ENCODE results near the gene NR4A1. TPM values are rescaled to one million over a fixed set of nuclear protein-coding genes. Genes with fewer than 3 reads are reported as not detected.

The NR4A1 gene
- total RNA-seq, 2 donors from 2014 or later: 113 to 136 TPM

GRCh38 chr12:52053536-52054209 is 2.4 kb downstream of the NR4A1 start:
- H3K27ac Mint-ChIP-seq: no peak overlapping the region
- DNase-seq: no peak
- ATAC-seq (replicated peaks in 1 of 2): no peak
- H3K9me3 Mint-ChIP-seq: no peaks in the 10 kb centered on the region
- no peaks in the 10 kb centered on the region for H3K27me3 Mint-ChIP-seq (ENCODE audit: low read depth)
- H3K4me3 Mint-ChIP-seq: peak overlapping the region; percentile 93 to 98
- H3K36me3 Mint-ChIP-seq (ENCODE audit: insufficient read depth in 2 of 2): peaks cover 15 to 17% of the 10 kb centered on the region in 2 donors
- peaks cover 43% of the 10 kb centered on the region for H3K4me1 Mint-ChIP-seq (ENCODE audit: low read depth)

- no peak for ATAC-seq (replicated peaks in 1 of 2)
- DNase-seq: no peak
- peaks cover 40% of the 10 kb centered on the region for H3K4me1 Mint-ChIP-seq (ENCODE audit: low read depth)
- peak overlapping the region; percentile 46 to 98 for H3K4me3 Mint-ChIP-seq
- H3K36me3 Mint-ChIP-seq (ENCODE audit: insufficient read depth in 2 of 2): peaks cover 13 to 15% of the 10 kb centered on the region in 2 donors
- no peaks in the 10 kb centered on the region for H3K27me3 Mint-ChIP-seq (ENCODE audit: low read depth)
- no peaks in the 10 kb centered on the region for H3K9me3 Mint-ChIP-seq
- no peak overlapping the region for H3K27ac Mint-ChIP-seq
These were observed 3.1 kb downstream of the NR4A1 start for GRCh38 chr12:52054231-52054832.

GRCh38 chr12:52054833-52055730 is 3.8 kb downstream of the NR4A1 start:
- no peak for DNase-seq
- Mint-ChIP-seq H3K27ac (no peak overlapping the region), H3K27me3 (ENCODE audit: low read depth) (no peaks in the 10 kb centered on the region), H3K9me3 (no peaks in the 10 kb centered on the region), H3K36me3 (ENCODE audit: insufficient read depth in 2 of 2) (peaks cover 13 to 15% of the 10 kb centered on the region in 2 donors), H3K4me1 (ENCODE audit: low read depth) (peaks cover 32% of the 10 kb centered on the region), H3K4me3 (peak overlapping the region in 1 of 2 donors; percentile 98)
- no peak for ATAC-seq (replicated peaks in 1 of 2)

DNA sequence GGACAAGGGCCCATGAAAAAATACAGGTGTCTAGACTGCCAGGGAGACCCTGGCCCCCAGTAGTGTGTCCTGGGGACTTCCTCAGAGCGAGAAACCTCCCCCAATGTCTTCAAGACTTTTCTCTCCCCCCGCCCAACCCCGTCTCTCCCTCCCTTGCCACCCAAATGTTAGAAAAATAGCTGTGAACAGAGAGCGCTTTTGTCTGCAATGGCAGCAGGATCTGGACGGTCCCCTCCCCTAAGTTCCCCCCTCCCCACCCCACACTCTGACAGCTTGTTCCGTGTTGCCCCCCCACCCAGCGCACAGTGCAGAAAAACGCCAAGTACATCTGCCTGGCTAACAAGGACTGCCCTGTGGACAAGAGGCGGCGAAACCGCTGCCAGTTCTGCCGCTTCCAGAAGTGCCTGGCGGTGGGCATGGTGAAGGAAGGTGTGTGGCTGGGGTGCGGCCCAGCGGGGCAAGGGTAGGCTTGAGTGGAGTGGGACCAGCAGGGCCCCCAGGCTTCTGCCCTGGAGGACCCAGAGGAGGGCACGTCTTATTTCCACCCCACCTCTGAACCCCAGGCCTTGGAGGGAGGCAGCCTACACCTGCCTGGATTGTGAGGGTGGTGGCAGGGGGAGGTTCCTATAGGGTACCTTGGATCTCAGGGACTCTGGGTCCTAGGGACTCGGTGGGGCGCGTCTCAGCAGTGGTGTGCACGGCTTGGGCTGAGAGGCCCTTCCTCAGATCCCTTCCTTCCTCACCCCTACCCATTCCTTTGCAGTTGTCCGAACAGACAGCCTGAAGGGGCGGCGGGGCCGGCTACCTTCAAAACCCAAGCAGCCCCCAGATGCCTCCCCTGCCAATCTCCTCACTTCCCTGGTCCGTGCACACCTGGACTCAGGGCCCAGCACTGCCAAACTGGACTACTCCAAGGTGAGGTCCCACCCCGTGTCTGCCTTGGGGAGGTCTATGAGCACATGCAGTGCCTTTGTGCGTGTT is 4.8 kb downstream of the NR4A1 start:
- peaks cover 27% of the 10 kb centered on the region for H3K4me1 Mint-ChIP-seq (ENCODE audit: low read depth)
- H3K9me3 Mint-ChIP-seq: no peaks in the 10 kb centered on the region
- no peak overlapping the region for H3K4me3 Mint-ChIP-seq

GRCh38 chr12:52056801-52057637 is 5.8 kb downstream of the NR4A1 start:
- Mint-ChIP-seq H3K27me3 (ENCODE audit: low read depth) (no peaks in the 10 kb centered on the region), H3K27ac (no peak overlapping the region), H3K36me3 (ENCODE audit: insufficient read depth in 2 of 2) (peaks cover 7 to 11% of the 10 kb centered on the region in 2 donors), H3K4me3 (no peak overlapping the region), H3K9me3 (no peaks in the 10 kb centered on the region), H3K4me1 (ENCODE audit: low read depth) (peaks cover 24% of the 10 kb centered on the region)
- ATAC-seq (replicated peaks in 1 of 2) (no peak), DNase-seq (no peak)

More for the DNA sequence above, 4.8 kb downstream of the NR4A1 start:
- no peak for DNase-seq
- ATAC-seq (replicated peaks in 1 of 2): no peak
- Mint-ChIP-seq H3K27me3 (ENCODE audit: low read depth) (no peaks in the 10 kb centered on the region), H3K36me3 (ENCODE audit: insufficient read depth in 2 of 2) (peaks cover 13 to 15% of the 10 kb centered on the region in 2 donors), H3K27ac (no peak overlapping the region)

- Mint-ChIP-seq H3K4me3 (no peak overlapping the region), H3K4me1 (ENCODE audit: low read depth) (peaks cover 16% of the 10 kb centered on the region), H3K9me3 (no peaks in the 10 kb centered on the region), H3K27ac (no peak overlapping the region), H3K27me3 (ENCODE audit: low read depth) (no peaks in the 10 kb centered on the region), H3K36me3 (ENCODE audit: insufficient read depth in 2 of 2) (peaks cover 4 to 10% of the 10 kb centered on the region in 2 donors)
- ATAC-seq (replicated peaks in 1 of 2) (no peak), DNase-seq (no peak)
These were observed 6.7 kb downstream of the NR4A1 start for GRCh38 chr12:52057638-52058576.

DNA sequence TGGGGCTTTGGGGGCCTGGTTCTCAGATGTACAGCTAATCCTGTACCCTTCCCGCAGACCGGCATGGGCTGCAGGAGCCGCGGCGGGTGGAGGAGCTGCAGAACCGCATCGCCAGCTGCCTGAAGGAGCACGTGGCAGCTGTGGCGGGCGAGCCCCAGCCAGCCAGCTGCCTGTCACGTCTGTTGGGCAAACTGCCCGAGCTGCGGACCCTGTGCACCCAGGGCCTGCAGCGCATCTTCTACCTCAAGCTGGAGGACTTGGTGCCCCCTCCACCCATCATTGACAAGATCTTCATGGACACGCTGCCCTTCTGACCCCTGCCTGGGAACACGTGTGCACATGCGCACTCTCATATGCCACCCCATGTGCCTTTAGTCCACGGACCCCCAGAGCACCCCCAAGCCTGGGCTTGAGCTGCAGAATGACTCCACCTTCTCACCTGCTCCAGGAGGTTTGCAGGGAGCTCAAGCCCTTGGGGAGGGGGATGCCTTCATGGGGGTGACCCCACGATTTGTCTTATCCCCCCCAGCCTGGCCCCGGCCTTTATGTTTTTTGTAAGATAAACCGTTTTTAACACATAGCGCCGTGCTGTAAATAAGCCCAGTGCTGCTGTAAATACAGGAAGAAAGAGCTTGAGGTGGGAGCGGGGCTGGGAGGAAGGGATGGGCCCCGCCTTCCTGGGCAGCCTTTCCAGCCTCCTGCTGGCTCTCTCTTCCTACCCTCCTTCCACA is 7.6 kb downstream of the NR4A1 start:
- Mint-ChIP-seq H3K27me3 (ENCODE audit: low read depth) (no peaks in the 10 kb centered on the region), H3K9me3 (no peaks in the 10 kb centered on the region), H3K27ac (no peak overlapping the region), H3K4me1 (ENCODE audit: low read depth) (peaks cover 9% of the 10 kb centered on the region), H3K36me3 (ENCODE audit: insufficient read depth in 2 of 2) (peaks cover 4 to 10% of the 10 kb centered on the region in 2 donors), H3K4me3 (no peak overlapping the region)
- no peak for DNase-seq
- ATAC-seq (replicated peaks in 1 of 2): no peak

DNA sequence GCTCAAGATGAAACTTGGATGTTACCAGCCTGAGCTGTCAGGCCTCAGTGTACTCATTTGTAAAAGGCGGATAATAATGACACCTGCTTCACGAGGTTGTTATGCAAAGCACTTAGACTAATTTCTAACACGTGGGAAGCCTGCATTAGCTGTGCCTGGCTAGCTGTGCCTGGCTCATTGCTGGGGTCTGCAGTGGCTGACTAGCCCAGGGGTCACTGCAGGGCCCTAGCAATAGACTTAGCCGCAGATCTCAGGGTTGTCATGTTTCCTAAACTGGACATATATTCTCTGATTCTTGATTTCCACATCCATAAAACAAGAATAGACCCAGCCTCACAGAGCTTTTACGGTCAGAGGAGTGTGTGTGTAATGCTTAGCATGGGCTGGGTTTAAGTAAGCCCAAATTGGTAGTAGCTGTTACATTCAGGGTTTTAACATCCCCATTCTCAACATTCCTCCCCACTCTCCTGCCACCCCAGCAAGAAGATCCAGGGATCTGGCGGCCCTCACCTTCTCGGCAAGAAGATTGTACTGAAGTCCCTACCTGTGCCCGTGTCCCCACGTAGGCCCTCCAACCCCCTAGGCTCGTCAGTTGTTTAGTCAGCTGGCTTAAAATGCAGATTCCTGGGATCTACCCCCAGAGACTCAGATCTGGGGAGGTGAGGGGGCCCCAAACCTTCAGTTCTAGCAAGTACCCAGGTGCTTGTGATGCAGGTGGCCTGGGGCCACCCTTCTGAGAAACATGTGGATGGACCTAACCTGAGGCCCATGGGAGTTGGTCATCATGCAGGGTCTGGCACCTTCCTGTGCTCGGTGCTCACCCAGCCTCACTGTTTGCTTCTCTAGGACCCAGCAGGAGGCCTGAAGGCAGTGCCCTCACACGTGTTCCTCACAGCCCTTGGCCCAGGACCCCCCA is 8.6 kb downstream of the NR4A1 start:
- no peak for DNase-seq
- H3K9me3 Mint-ChIP-seq: no peaks in the 10 kb centered on the region
- no peak for ATAC-seq (replicated peaks in 1 of 2)
- no peak overlapping the region for H3K27ac Mint-ChIP-seq
- H3K27me3 Mint-ChIP-seq (ENCODE audit: low read depth): no peaks in the 10 kb centered on the region
- no peak overlapping the region for H3K4me3 Mint-ChIP-seq
- peaks cover 9% of the 10 kb centered on the region for H3K4me1 Mint-ChIP-seq (ENCODE audit: low read depth)
- peaks cover 4 to 10% of the 10 kb centered on the region in 2 donors for H3K36me3 Mint-ChIP-seq (ENCODE audit: insufficient read depth in 2 of 2)

DNA sequence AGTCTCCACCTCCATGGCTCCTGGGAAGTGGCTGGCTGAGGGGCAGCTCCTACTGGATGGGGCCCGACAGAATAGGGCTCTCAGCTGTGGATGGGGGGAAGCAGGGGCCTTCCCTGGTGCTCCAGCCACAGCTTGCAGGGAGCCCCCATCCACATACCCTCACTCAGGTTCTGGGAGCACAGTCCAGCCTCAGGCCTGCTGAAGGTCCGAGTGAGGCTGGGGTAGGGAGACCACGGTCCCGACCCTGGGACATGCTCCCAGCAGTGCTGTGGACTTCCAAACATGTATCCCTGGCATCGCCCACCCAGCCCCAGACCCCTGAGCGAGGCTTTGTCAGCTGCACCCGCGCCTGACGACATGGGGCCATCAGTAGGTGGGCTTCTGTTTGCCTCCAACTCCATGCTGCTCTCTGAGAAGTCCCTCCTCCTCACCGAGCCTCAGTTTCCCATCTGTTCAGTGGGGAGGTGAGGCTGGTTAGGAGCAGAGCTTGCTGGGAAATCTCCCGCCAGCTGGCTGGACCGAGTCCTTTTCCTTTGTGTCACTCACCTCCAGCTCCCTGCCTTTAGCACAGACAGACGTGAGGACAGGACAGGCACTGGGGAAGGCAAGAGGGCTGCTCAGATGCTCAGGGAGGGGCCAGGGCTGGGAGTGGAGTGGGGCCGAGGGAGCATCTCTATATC is 9.4 kb downstream of the NR4A1 start:
- DNase-seq (no peak), ATAC-seq (replicated peaks in 1 of 2) (no peak)
- no peaks in the 10 kb centered on the region for H3K27me3 Mint-ChIP-seq (ENCODE audit: low read depth)
- no peaks in the 10 kb centered on the region for H3K9me3 Mint-ChIP-seq
- no peak overlapping the region for H3K4me3 Mint-ChIP-seq
- H3K4me1 Mint-ChIP-seq (ENCODE audit: low read depth): peaks cover 9% of the 10 kb centered on the region
- no peak overlapping the region for H3K27ac Mint-ChIP-seq
- H3K36me3 Mint-ChIP-seq (ENCODE audit: insufficient read depth in 2 of 2): peaks cover 4 to 7% of the 10 kb centered on the region in 2 donors

All from activated T-cell treated with anti-CD3 and anti-CD28 coated beads, Interleukin-2, amount 50 U/mL, for 72 hours (primary cell).